HG03280 (cell line): Measurements from ENCODE around the gene TPO.

ENCODE experiments used
- ATAC-seq: cut with Tn5 transposase; IDR thresholded peaks from one replicate; pipeline ENCODE4 v1.9.1; 2021; ENCODE audit warnings: mild to moderate bottlenecking, moderate library complexity; ENCODE audit not compliant: unreplicated experiment

The TPO gene

DNA sequence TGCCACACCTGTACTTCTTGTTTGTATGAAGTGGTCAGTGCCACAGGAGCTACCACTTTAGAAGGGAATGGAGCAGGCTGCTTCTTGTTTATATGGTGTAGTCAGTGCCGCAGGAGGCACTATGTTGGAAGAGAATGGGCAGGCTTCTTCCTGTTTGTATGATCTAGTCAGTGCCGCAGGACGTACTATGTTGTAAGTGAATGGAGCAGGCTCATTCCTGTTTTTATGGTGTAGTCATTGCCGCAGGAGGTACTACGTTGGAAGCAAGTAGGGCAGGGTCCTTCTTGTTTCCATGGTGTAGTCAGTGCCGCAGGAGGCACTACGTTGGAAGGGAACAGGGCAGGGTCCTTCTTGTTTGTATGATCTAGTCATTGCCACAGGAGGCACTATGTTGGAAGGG lies 27.3 kb downstream of the TPO start:
- ATAC-seq: no peak

DNA sequence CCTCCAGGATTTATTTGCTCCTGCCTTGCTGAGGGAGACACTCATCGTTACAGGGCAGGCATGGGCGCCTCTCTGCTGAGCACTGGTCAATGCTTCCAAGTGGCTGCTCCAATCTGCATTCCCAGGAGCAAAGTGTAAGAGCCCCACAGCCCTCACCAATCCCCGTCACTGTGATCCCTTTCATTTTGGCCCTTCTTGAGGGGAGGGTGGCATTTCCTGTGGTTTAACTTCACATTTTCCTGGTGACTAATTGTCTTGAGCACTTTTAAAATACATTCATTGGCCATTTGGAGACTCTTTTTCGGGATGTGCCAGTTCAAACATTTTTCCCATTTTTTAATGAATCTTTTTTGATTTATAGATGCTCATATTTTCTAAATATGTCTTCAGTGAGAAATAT lies 33.0 kb downstream of the TPO start:
- ATAC-seq: no peak

DNA sequence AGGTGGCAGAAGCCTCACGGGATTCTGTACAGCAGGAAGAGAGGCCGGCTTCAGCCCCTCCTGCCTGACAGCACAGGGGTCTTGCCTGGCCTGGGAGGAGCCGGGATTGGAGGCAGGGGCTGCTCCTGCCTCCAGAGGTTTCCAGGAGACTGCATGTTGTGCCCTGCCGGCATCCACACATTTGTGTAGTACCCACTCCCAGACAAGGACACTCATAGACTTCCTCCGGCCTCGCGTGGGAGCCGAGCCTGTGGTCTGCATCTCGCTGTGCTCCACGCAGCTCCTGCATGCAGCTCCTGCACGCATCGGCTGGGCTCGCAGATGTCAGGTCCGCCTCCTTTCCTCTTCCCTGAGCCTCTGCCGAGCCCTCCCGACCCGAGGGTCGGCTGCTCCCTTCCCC lies 34.7 kb downstream of the TPO start:
- no peak for ATAC-seq

- ATAC-seq: no peak
Measured at GRCh38 chr2:1450915-1451314, 37.7 kb downstream of the TPO start.

DNA sequence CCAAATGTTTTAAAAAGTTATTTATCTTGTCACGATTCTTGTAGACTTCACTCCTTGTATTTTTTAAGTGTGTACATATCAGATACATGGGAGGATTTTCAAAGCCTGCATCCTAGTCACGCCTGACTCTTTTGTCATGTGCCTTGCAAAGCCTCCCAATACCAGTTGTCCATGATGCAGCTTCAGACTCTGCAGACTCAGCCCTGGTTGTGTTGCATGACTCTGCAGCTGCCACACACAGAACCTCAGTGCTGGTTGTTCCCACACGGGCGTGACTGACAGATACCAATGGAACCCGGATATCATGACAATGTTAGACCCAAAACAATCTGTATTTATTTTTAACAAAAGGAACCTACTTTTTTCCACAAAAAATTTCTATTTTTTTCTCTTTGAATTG lies 38.2 kb downstream of the TPO start:
- no peak for ATAC-seq

DNA sequence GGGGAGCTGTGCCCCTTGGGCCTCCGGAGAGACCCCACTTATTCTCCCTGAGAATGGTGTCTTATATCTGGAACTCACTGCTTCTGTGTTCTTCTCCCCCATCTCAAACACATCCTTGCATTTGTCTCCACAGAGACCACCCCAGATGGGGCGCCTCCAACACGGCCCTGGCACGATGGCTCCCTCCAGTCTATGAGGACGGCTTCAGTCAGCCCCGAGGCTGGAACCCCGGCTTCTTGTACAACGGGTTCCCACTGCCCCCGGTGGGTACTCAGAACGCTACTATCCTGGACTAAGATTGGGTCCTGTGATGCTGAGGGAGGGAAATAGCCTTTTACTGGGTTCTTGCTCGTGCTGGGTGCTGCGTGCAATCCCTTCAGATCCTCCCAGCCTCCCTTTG lies 40.3 kb downstream of the TPO start:
- no peak for ATAC-seq

- no peak for ATAC-seq
Measured at GRCh38 chr2:1454346-1454745, 41.1 kb downstream of the TPO start.

DNA sequence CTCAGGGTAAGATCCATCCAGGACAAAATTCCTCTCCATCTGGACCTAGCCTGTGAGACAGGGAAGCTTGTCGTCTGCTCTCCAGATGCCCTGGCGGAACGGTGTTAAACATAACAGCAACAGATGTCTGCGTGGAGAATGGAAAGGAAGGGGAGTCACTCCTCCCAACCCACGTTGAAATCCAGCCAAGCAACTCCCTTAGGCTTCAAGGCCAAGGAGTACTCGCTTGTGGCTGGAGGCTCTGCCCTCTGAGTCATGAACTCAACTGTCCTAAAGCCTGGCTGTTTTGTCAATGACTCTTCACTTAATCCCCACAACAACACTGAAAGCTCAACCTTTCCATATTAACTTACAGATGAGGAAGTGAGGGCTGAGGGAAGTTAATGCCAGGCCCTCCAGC lies 42.2 kb downstream of the TPO start:
- no peak for ATAC-seq

DNA sequence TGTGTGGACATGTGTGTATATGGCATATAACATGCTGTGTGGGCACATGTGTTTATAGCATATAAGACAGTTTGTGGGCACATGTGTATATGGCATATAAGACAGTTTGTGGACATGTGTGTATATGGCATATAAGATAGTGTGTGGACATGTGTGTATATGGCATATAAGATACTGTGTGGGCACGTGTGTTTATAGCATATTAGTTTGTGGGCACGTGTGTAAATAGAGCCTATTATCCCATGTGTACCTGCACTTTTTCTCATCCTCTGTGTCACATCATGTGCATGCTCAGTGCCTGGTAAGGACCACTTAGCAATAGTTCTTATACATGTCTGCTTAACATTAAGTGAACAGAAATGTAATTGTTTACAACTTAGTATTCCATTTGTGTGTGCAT lies 45.2 kb downstream of the TPO start:
- ATAC-seq: no peak

DNA sequence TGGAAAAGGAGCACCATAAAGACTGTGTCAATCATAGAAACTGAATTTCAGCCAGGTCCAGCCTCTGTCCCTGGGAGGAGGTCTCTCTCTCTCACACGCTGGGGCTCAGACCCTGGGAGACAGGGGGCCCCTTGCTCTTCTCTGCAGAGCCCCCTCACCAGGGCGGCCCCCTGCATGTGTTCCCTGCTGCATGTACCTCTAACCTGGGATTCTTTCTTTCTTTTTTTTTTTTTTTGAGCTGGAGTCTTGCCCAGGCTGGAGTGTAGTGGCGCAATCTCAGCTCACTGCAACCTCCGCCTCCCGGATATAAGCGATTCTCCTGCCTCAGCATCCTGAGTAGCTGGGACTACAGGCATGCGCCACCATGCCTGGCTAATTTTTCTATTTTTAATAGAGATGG lies 46.5 kb downstream of the TPO start:
- ATAC-seq: no peak

- no peak for ATAC-seq
Measured at GRCh38 chr2:1460851-1461418, 47.7 kb downstream of the TPO start.

DNA sequence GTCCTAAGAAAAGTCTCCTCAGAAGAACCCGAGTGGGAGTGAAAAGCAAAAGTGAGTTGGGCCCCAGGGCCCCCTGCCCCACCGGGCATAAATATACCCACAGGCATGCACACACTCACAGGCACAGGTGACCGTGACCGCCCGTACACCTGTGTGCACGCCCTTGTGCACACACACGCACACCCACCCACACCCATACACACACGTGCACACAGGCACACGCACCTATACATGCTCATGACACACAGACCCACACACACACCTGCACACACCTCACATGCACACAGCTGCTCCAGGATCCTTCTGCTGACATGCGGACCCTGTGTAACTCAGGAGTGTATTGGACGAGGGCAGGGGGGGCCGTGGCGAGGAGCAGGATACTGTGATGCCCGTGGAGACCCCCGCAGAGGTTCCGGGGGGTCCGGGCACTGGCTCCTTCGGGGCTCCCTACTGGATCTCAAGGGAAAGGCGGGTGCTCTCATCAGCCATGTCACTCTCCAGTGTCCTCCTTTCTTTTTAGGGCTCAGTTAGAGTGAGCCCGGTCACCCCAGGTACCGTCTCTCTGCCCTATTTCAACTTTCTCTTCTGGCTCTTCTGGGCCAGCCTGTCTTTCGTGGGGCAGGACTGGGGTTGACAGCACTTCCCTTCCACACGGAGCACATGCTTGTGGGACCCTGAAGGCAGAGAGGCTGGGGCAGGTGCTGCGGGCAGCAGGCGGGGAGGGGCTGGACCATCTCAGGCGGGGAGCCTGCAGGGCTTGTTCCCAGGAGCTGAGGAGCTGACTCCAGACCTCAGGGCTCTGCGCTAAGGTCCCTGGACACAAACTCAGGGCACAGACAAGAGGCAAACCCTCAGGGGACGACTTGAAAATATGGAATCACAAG lies 48.5 kb downstream of the TPO start:
- no peak for ATAC-seq

- ATAC-seq: no peak
Measured at GRCh38 chr2:1462994-1463393, 49.7 kb downstream of the TPO start.

- no peak for ATAC-seq
Measured at GRCh38 chr2:1472350-1472749, 59.1 kb downstream of the TPO start.

GRCh38 chr2:1476617-1477195 lies 63.4 kb downstream of the TPO start:
- ATAC-seq: no peak

DNA sequence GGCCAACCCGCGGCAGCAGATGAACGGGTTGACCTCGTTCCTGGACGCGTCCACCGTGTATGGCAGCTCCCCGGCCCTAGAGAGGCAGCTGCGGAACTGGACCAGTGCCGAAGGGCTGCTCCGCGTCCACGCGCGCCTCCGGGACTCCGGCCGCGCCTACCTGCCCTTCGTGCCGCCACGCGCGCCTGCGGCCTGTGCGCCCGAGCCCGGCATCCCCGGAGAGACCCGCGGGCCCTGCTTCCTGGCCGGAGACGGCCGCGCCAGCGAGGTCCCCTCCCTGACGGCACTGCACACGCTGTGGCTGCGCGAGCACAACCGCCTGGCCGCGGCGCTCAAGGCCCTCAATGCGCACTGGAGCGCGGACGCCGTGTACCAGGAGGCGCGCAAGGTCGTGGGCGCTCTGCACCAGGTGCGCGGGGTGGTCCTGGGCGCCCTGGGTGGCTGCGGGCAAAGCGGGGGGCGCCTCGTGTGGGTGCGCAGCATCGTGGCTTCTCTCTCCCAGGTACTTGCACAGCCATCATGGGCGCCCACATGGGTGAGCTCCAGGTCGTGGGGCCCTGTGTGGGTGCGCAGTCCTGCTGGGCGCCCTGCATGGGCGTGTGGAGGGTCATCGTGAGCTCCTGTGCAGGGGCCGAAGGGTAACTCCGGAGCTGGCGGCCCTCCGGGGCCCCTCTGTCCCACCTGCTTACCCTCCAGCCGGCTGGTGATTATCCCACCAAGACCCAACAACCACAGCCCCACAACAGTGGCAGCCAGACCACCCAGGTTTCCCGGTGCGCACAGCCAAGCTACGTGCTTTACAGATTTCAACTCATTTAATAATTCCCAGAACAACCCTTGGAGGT lies 64.2 kb downstream of the TPO start:
- no peak for ATAC-seq

- no peak for ATAC-seq
Measured at GRCh38 chr2:1478311-1479305, 65.3 kb downstream of the TPO start.

DNA sequence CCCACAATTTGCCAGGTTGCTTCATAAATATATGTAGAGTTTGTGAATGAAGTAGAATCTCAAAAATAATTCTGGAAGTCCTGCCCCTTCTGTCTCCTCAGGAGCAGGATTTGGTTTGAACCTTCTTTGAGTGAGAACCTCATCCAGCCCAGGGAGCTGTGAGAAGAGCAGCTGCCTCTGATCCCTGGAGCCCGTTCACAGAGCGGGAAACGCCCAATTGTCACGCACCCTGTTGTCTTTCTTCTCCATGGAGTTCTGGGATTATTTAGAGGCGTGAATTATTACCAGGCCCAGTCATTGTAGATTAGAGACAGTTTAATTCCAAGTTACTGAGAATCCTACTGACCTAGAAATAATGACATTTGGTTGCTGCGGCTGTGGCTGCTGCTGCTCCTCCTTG lies 66.1 kb downstream of the TPO start:
- no peak for ATAC-seq

DNA sequence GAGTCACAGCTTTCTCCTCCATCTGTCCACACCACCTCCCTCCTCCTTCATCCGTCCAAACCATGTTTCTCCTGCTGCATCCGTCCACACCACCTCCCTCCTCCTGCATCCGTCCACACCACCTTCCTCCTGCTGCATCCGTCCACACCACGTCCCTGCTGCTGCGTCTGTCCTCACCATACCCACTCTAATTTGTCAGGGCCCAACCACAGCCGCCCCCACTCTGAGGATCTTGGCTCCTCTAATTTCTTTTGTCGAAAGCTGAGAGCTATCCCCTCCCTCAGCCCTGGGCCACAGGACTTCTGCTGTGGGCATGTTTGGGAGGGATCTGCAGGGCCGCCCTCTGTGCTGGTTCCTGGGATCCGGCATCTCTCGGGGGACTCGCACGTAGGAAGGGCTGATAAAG lies 67.4 kb downstream of the TPO start:
- ATAC-seq: no peak
